ENCODE results near the gene CAMK2B.

- TF ChIP-seq CTCF (IDR thresholded peaks at IDR 0.05) = no peak
- no peak for TF ChIP-seq POLR2A (IDR thresholded peaks at IDR 0.05)
These were observed 87.7 kb downstream of the CAMK2B start for GRCh38 chr7:44237696-44238095.
